Tongue (tissue), 2 donors: ENCODE results near the gene FRMD4B. TPM values are rescaled to one million over a fixed set of nuclear protein-coding genes. Genes with fewer than 3 reads are reported as not detected.

Experiments
- DNase-seq: peaks from one replicate; pipeline ENCODE4 v3.0.0-alpha.2; 2015
- total RNA-seq: library from RNA; depleted of rRNA; stranded (reverse); fragments of >200 nt; gene quantifications from one replicate; pipeline ENCODE4 v1.2.3, GENCODE V29; 2014

Gene FRMD4B
- total RNA-seq, 1 donor from 2014 or later = 44.4 TPM

DNA sequence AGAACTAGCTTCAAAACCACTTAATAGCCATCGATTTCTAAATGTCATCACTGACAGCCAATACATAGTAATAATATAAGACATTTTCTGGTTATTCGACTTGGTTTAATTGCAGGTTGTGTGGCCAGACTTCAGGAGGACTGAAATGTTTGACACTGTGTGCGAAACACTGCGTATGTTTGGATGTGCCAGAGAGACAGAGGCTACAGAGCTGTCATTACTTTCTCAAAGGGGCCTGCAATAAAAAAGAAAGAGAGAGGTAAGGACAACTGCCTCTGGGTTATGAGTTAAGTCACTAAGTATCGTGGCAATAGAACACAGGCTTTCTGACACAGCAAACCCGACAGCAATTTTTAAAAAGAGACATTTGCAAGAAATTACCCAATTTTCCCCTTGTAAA, 264.4 kb downstream of the FRMD4B start:
- no peak for DNase-seq

DNA sequence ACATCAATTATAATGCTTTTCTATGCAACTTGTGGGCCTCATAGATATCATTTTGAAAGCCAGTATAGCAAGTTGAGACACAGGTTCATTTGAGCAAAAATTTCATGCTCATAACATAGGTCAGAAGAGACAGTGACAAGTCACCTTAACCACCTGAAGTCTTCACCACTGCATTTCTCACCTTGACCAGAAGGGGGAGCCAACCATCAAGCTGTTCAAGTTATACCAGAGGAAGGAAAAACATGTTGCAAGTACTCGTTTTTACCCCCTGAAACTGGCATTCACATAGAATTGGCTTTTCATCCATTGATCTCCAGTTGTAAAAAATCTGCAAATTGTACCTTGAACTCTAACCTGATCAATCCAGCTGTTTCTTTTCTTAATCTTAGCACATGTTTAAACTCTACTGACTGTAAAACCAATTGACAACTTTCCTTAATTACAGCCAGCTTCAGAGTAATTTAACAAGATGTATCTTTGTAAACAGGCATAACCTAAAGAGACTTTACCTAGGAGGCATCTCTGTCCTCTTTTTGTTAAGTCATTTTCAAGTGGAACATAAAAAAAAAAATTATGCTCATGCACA, 264.9 kb downstream of the FRMD4B start:
- DNase-seq = peak; percentile 89
